Mucosa of stomach (tissue), 1 donor: ENCODE data around the gene TRABD.

Experiments used
- H3K27me3 ChIP-seq: one replicate; pipeline ENCODE4 v1.7.0; 2013; ENCODE audit warnings: mild to moderate bottlenecking, low read length; ENCODE audit not compliant: control insufficient read depth, insufficient read depth
- H3K36me3 ChIP-seq: one replicate; pipeline ENCODE4 v1.7.0; 2013; ENCODE audit warnings: low read length; ENCODE audit not compliant: control insufficient read depth, insufficient read depth
- H3K4me1 ChIP-seq: one replicate; pipeline ENCODE4 v1.7.0; 2013; ENCODE audit warnings: mild to moderate bottlenecking, low read length; ENCODE audit not compliant: control insufficient read depth, insufficient read depth
- H3K4me3 ChIP-seq: one replicate; pipeline ENCODE4 v1.7.0; 2013; ENCODE audit warnings: low read length
- H3K9ac ChIP-seq: one replicate; pipeline ENCODE4 v1.7.0; 2013; ENCODE audit warnings: mild to moderate bottlenecking, low read length, moderate library complexity
- H3K9me3 ChIP-seq: one replicate; pipeline ENCODE4 v1.7.0; 2013; ENCODE audit warnings: mild to moderate bottlenecking, low read length, moderate library complexity; ENCODE audit not compliant: control insufficient read depth
- donor health status: Pancreatic carcinoma.

The TRABD gene

GRCh38 chr22:50216055-50216683, 30.5 kb downstream of the TRABD start:
- H3K9ac ChIP-seq = no peak overlapping the region
- H3K4me3 ChIP-seq = no peak overlapping the region
- peaks cover 6% of the 10 kb centered on the region for H3K4me1 ChIP-seq
- no peaks in the 10 kb centered on the region for H3K27me3 ChIP-seq
- H3K9me3 ChIP-seq = no peaks in the 10 kb centered on the region
- H3K36me3 ChIP-seq = peaks cover 21% of the 10 kb centered on the region

GRCh38 chr22:50216684-50217520, 31.2 kb downstream of the TRABD start:
- Histone ChIP-seq H3K9me3 (no peaks in the 10 kb centered on the region), H3K36me3 (peaks cover 22% of the 10 kb centered on the region), H3K9ac (no peak overlapping the region), H3K4me3 (no peak overlapping the region), H3K4me1 (peaks cover 6% of the 10 kb centered on the region), H3K27me3 (no peaks in the 10 kb centered on the region)

GRCh38 chr22:50217543-50218152, 31.9 kb downstream of the TRABD start:
- Histone ChIP-seq H3K36me3 (peaks cover 29% of the 10 kb centered on the region), H3K9me3 (no peaks in the 10 kb centered on the region), H3K9ac (no peak overlapping the region), H3K27me3 (no peaks in the 10 kb centered on the region), H3K4me3 (no peak overlapping the region), H3K4me1 (peaks cover 6% of the 10 kb centered on the region)

- Histone ChIP-seq H3K4me1 (peaks cover 6% of the 10 kb centered on the region), H3K9me3 (no peaks in the 10 kb centered on the region), H3K27me3 (no peaks in the 10 kb centered on the region), H3K9ac (no peak overlapping the region), H3K4me3 (no peak overlapping the region), H3K36me3 (peaks cover 33% of the 10 kb centered on the region)
Observed at GRCh38 chr22:50218153-50218995, 32.7 kb downstream of the TRABD start.

- peaks cover 6% of the 10 kb centered on the region for H3K4me1 ChIP-seq
- H3K9me3 ChIP-seq = no peaks in the 10 kb centered on the region
- H3K27me3 ChIP-seq = no peaks in the 10 kb centered on the region
- H3K36me3 ChIP-seq = peaks cover 33% of the 10 kb centered on the region
- no peak overlapping the region for H3K4me3 ChIP-seq
- no peak overlapping the region for H3K9ac ChIP-seq
Observed at GRCh38 chr22:50218996-50219727, 33.4 kb downstream of the TRABD start.

- no peak overlapping the region for H3K9ac ChIP-seq
- H3K9me3 ChIP-seq = no peaks in the 10 kb centered on the region
- peaks cover 6% of the 10 kb centered on the region for H3K4me1 ChIP-seq
- peaks cover 33% of the 10 kb centered on the region for H3K36me3 ChIP-seq
- H3K4me3 ChIP-seq = no peak overlapping the region
- H3K27me3 ChIP-seq = no peaks in the 10 kb centered on the region
Observed at GRCh38 chr22:50219800-50220602, 34.3 kb downstream of the TRABD start.

GRCh38 chr22:50220603-50221409, 35.1 kb downstream of the TRABD start:
- no peak overlapping the region for H3K9ac ChIP-seq
- H3K4me1 ChIP-seq = peaks cover 6% of the 10 kb centered on the region
- no peaks in the 10 kb centered on the region for H3K9me3 ChIP-seq
- no peak overlapping the region for H3K4me3 ChIP-seq
- no peaks in the 10 kb centered on the region for H3K27me3 ChIP-seq
- H3K36me3 ChIP-seq = peaks cover 32% of the 10 kb centered on the region

GRCh38 chr22:50221410-50222300, 35.9 kb downstream of the TRABD start:
- no peak overlapping the region for H3K9ac ChIP-seq
- H3K4me1 ChIP-seq = peaks cover 6% of the 10 kb centered on the region
- H3K36me3 ChIP-seq = peaks cover 28% of the 10 kb centered on the region

GRCh38 chr22:50222508-50222907, 36.8 kb downstream of the TRABD start:
- peaks cover 6% of the 10 kb centered on the region for H3K4me1 ChIP-seq
- H3K27me3 ChIP-seq = no peaks in the 10 kb centered on the region
- H3K9ac ChIP-seq = no peak overlapping the region
- peaks cover 27% of the 10 kb centered on the region for H3K36me3 ChIP-seq
- H3K9me3 ChIP-seq = no peaks in the 10 kb centered on the region
- H3K4me3 ChIP-seq = no peak overlapping the region

More at GRCh38 chr22:50221410-50222300, 35.9 kb downstream of the TRABD start:
- no peak overlapping the region for H3K4me3 ChIP-seq
- H3K27me3 ChIP-seq = no peaks in the 10 kb centered on the region
- no peaks in the 10 kb centered on the region for H3K9me3 ChIP-seq
